NCI-H524 treated with DMSO at 0.1 percent for 48 hours (cell line): ENCODE data around the gene CACYBP.
"Not testable (repeated sequence)": the region's sequence is repeated elsewhere in the genome, so short reads cannot be mapped to it uniquely, and the experiment has no call there.

Experiments
- DNase-seq: peaks from one replicate; lab custom pipeline; 2025; lab: John Stamatoyannopoulos, UW

CACYBP gene

GRCh38 chr1:175009532-175009931, 9.8 kb downstream of the CACYBP start:
- no peak for DNase-seq

GRCh38 chr1:175013445-175013844, 13.7 kb downstream of the CACYBP start:
- DNase-seq, result no peak

GRCh38 chr1:175015243-175015642, 15.5 kb downstream of the CACYBP start:
- DNase-seq, result no peak

- no peak for DNase-seq
These were observed 19.8 kb downstream of the CACYBP start for GRCh38 chr1:175019524-175019923.

- peak; percentile 81 for DNase-seq
These were observed 23.5 kb downstream of the CACYBP start, which contains the start of gene MRPS14 for GRCh38 chr1:175023043-175023921. Gene MRPS14, minus strand, starts transcription at chr1:175023425. Its CDS starts 17 bp downstream, at chr1:175023408.

- not testable (repeated sequence) for DNase-seq
These were observed 24.1 kb downstream of the CACYBP start for GRCh38 chr1:175023922-175024242.

- DNase-seq, result no peak
These were observed 25.0 kb downstream of the CACYBP start for GRCh38 chr1:175024773-175025172.

GRCh38 chr1:175033953-175034352, 34.2 kb downstream of the CACYBP start:
- no peak for DNase-seq

GRCh38 chr1:175034775-175035174, 35.0 kb downstream of the CACYBP start:
- no peak for DNase-seq

- DNase-seq, result no peak
These were observed 36.1 kb downstream of the CACYBP start for GRCh38 chr1:175035865-175036264.

GRCh38 chr1:175036476-175036875, 36.7 kb downstream of the CACYBP start:
- DNase-seq, result no peak

- no peak for DNase-seq
These were observed 37.7 kb downstream of the CACYBP start for GRCh38 chr1:175037416-175037815.

- DNase-seq, result no peak
These were observed 40.7 kb downstream of the CACYBP start for GRCh38 chr1:175040324-175040879.

- DNase-seq, result no peak
These were observed 42.9 kb downstream of the CACYBP start for GRCh38 chr1:175042650-175043049.

- no peak for DNase-seq
These were observed 44.1 kb downstream of the CACYBP start for GRCh38 chr1:175043824-175044223.

GRCh38 chr1:175044591-175044990, 44.8 kb downstream of the CACYBP start:
- DNase-seq, result not testable (repeated sequence)

GRCh38 chr1:175045097-175045496, 45.4 kb downstream of the CACYBP start:
- DNase-seq, result no peak

- no peak for DNase-seq
These were observed 45.8 kb downstream of the CACYBP start for GRCh38 chr1:175045519-175045918.

- DNase-seq, result no peak
These were observed 51.2 kb downstream of the CACYBP start for GRCh38 chr1:175050992-175051391.

GRCh38 chr1:175054736-175055135, 55.0 kb downstream of the CACYBP start:
- no peak for DNase-seq
